HEK293T (cell line): ENCODE measurements around the gene ITGAV.

Experiments
- CTCF ChIA-PET: fragments of 350-600 bp; formaldehyde crosslinking; extraction: SDS; loops from one replicate; lab custom pipeline; 2021; ENCODE audit warnings: antibody characterized with exemption, inconsistent platforms; lab: Yijun Ruan, JAX
- POLR2A ChIA-PET: fragments of 350-600 bp; formaldehyde crosslinking; extraction: SDS; loops from one replicate; lab custom pipeline; 2020; ENCODE audit warnings: antibody characterized with exemption, inconsistent platforms; lab: Yijun Ruan, JAX
- DNase-seq: peaks from one replicate; pipeline ENCODE4 v3.0.0; 2012; ENCODE audit warnings: mixed read lengths; ENCODE audit errors: extremely low spot score
- ARNT ChIP-seq: fragments of 450-650 bp; IDR thresholded peaks from 2 replicates; pipeline ENCODE4 v1.6.1; 2017; ENCODE audit warnings: mild to moderate bottlenecking
- BHLHE40 ChIP-seq: fragments of 450-650 bp; IDR thresholded peaks from 2 replicates; pipeline ENCODE4 v1.6.1; 2016; ENCODE audit warnings: mild to moderate bottlenecking, moderate library complexity, borderline replicate concordance
- CTBP1 ChIP-seq: fragments of 450-650 bp; IDR thresholded peaks from 2 replicates; pipeline ENCODE4 v1.6.1; 2016; ENCODE audit warnings: borderline replicate concordance
- ELF4 ChIP-seq: fragments of 450-650 bp; IDR thresholded peaks from 2 replicates; pipeline ENCODE4 v1.6.1; 2017; ENCODE audit warnings: antibody characterized with exemption
- FOXA1 ChIP-seq: fragments of 450-650 bp; IDR thresholded peaks from 2 replicates; pipeline ENCODE4 v1.6.1; 2016; ENCODE audit warnings: mild to moderate bottlenecking
- FOXK2 ChIP-seq: fragments of 450-650 bp; IDR thresholded peaks from 2 replicates; pipeline ENCODE4 v1.6.1; 2016; ENCODE audit warnings: mild to moderate bottlenecking
- FOXM1 ChIP-seq: fragments of 450-650 bp; IDR thresholded peaks from 2 replicates; pipeline ENCODE4 v1.6.1; 2017; ENCODE audit warnings: mild to moderate bottlenecking, borderline replicate concordance
- HDGF ChIP-seq: fragments of 450-650 bp; IDR thresholded peaks from 2 replicates; pipeline ENCODE4 v1.6.1; 2017; ENCODE audit warnings: antibody characterized with exemption, borderline replicate concordance
- L3MBTL2 ChIP-seq: fragments of 450-650 bp; conservative IDR thresholded peaks from 2 replicates; pipeline ENCODE4 v1.6.1; 2016; ENCODE audit warnings: mild to moderate bottlenecking
- LEF1 ChIP-seq: fragments of 450-650 bp; IDR thresholded peaks from 2 replicates; pipeline ENCODE4 v1.6.1; 2017; ENCODE audit warnings: mild to moderate bottlenecking, borderline replicate concordance
- NFRKB ChIP-seq: fragments of 450-650 bp; IDR thresholded peaks from 2 replicates; pipeline ENCODE4 v1.6.1; 2016; ENCODE audit warnings: mild to moderate bottlenecking, moderate library complexity
- PKNOX1 ChIP-seq: fragments of 450-650 bp; IDR thresholded peaks from 2 replicates; pipeline ENCODE4 v1.6.1; 2016
- SP1 ChIP-seq: fragments of 450-650 bp; IDR thresholded peaks from 2 replicates; pipeline ENCODE4 v1.6.1; 2017
- SUZ12 ChIP-seq: fragments of 450-650 bp; IDR thresholded peaks from 2 replicates; pipeline ENCODE4 v1.6.1; 2016; ENCODE audit warnings: mild to moderate bottlenecking
- TARDBP ChIP-seq: fragments of 450-650 bp; IDR thresholded peaks from 2 replicates; pipeline ENCODE4 v1.6.1; 2016
- ZNF384 ChIP-seq: fragments of 450-650 bp; IDR thresholded peaks from 2 replicates; pipeline ENCODE4 v1.6.1; 2016

Gene ITGAV

GRCh38 chr2:186584053-186584452 lies 5.8 kb upstream of the ITGAV start:
- ChIA-PET CTCF (interaction anchor here (0.9 kb wide), 2 partner anchors 13 to 31 kb away, joined by 3 to 5 read pairs; no protein-coding TSS in a partner anchor), POLR2A (no interaction called here)
- no peak for DNase-seq
- TF ChIP-seq BHLHE40 = no peak
- no peak for TF ChIP-seq TARDBP

GRCh38 chr2:186588421-186588820 lies 1.4 kb upstream of the ITGAV start:
- DNase-seq = no peak
- TF ChIP-seq PKNOX1 (no peak), ARNT (no peak), CTBP1 (no peak), ZNF384 (no peak), NFRKB (no peak), HDGF (no peak), LEF1 (no peak), L3MBTL2 (no peak), SP1 (no peak), SUZ12 (no peak), FOXA1 (no peak), TARDBP (no peak), FOXK2 (no peak), FOXM1 (no peak), BHLHE40 (no peak), ELF4 (no peak)
- POLR2A ChIA-PET = interaction anchor here (2.7 kb wide), 1 partner anchor 12 kb away, joined by 24 read pairs; no protein-coding TSS in a partner anchor
- CTCF ChIA-PET = no interaction called here

- DNase-seq = no peak
- TF ChIP-seq ELF4 (no peak), SUZ12 (no peak), L3MBTL2 (0 out of 2 replicates have a peak, but pooled peaks have one; percentile 16)
- CTCF ChIA-PET = interaction anchor here (1.0 kb wide), 1 partner anchor 32 kb away, joined by 3 read pairs; no protein-coding TSS in a partner anchor
- POLR2A ChIA-PET = interaction anchor here (0.8 to 2.7 kb wide), 20 partner anchors 10 to 106 kb away, joined by 3 to 24 read pairs (median 6); partner anchors contain the start of gene ZC3H15
Observed at GRCh38 chr2:186588940-186589611, 780 bp upstream of the ITGAV start.

GRCh38 chr2:186590350-186590758 lies 498 bp downstream of the ITGAV start:
- TF ChIP-seq FOXA1 (no peak), L3MBTL2 (peak; percentile 35; the same call in 1 of the 2 replicates)
- CTCF ChIA-PET = interaction anchor here (1.0 kb wide), 1 partner anchor 33 kb away, joined by 3 read pairs; no protein-coding TSS in a partner anchor
- POLR2A ChIA-PET = interaction anchor here (0.6 to 2.7 kb wide), 18 partner anchors 14 to 411 kb away, joined by 3 to 24 read pairs (median 6); partner anchors contain the start of gene ZC3H15
- DNase-seq = peak; percentile 28

- CTCF ChIA-PET = no interaction called here
- DNase-seq = no peak
- TF ChIP-seq FOXA1 (no peak), FOXK2 (no peak), SUZ12 (no peak), ZNF384 (no peak), TARDBP (no peak), HDGF (no peak), BHLHE40 (no peak), ELF4 (no peak), PKNOX1 (no peak), L3MBTL2 (no peak)
- POLR2A ChIA-PET = interaction anchor here (0.6 to 2.7 kb wide), 9 partner anchors 14 to 102 kb away, joined by 3 to 24 read pairs (median 7); no protein-coding TSS in a partner anchor
Observed at GRCh38 chr2:186590759-186591505, 1.1 kb downstream of the ITGAV start.

GRCh38 chr2:186591506-186591890 lies 1.6 kb downstream of the ITGAV start:
- TF ChIP-seq FOXA1 = no peak
- TF ChIP-seq FOXM1 = no peak
- TF ChIP-seq SUZ12 = no peak
- no peak for TF ChIP-seq ZNF384
- TF ChIP-seq L3MBTL2 = no peak
- TF ChIP-seq TARDBP = no peak
- TF ChIP-seq HDGF = no peak
- TF ChIP-seq FOXK2 = no peak
- no peak for TF ChIP-seq PKNOX1
- no peak for TF ChIP-seq ELF4
- TF ChIP-seq LEF1 = no peak
- TF ChIP-seq NFRKB = no peak
- no peak for TF ChIP-seq CTBP1
- TF ChIP-seq ARNT = no peak
- no peak for TF ChIP-seq BHLHE40
- TF ChIP-seq SP1 = no peak
- ChIA-PET CTCF (no interaction called here), POLR2A (no interaction called here)
- DNase-seq = no peak
